ENCODE measurements around the gene UBE2Z. TPM values are rescaled to one million over a fixed set of nuclear protein-coding genes. Genes with fewer than 3 reads are reported as not detected.

UBE2Z gene
- total and polyA plus RNA-seq, 2 of the 13 experiments (the other 11 are each of a cell fraction or from before 2014, with no cell fraction given), result 63.2 to 122 TPM

- Histone ChIP-seq H3K4me2 (ENCODE audit: low read depth, low read length) (no peak overlapping the region), H3K27me3 (ENCODE audit: control insufficient read depth in 1 of 2, insufficient read depth in 2 of 2, low read length in 2 of 2) (no peaks in the 10 kb centered on the region), H3K4me3 (replicated peaks in 1 of 3; ENCODE audit: insufficient read depth in 1 of 3, low read depth in 2 of 3, low read length in 3 of 3) (no peak overlapping the region), H3K9me3 (ENCODE audit: low read length) (no peaks in the 10 kb centered on the region), H3K9ac (ENCODE audit: insufficient read depth, low read depth, low read length) (no peak overlapping the region), H4K20me1 (ENCODE audit: insufficient read depth, low read length) (no peaks in the 10 kb centered on the region; the same call in 1 of the 2 replicates), H3K36me3 (replicated peaks in 1 of 2; ENCODE audit: control insufficient read depth in 1 of 2, insufficient read depth in 2 of 2, low read length in 2 of 2) (peaks cover 0 to 1% of the 10 kb centered on the region in 2 experiments; a peak in 2 of 5 replicates), H3K4me1 (ENCODE audit: insufficient read depth, low read length) (peaks cover 47% of the 10 kb centered on the region), H3K27ac (ENCODE audit: extremely low read length, insufficient read depth, low read length) (no peak overlapping the region), H3K79me2 (ENCODE audit: insufficient read depth, low read length) (no peaks in the 10 kb centered on the region), H2AFZ (ENCODE audit: low read length) (no peak overlapping the region)
- no TSS peak for BruUV-seq (replicated peaks)
- in situ Hi-C loops (cut with HindIII; ENCODE audit: extremely low pct_ligation_motif_present, low pct_unique_long_range_greater_than_20kb) (no loop called here), intact Hi-C loops (cut with micrococcal nuclease; ENCODE audit: unreplicated experiment) (no loop called here)
- TF ChIP-seq CHD2 (IDR thresholded peaks at IDR 0.05; ENCODE audit: low read depth, low read length) (no peak), ATF7 (IDR thresholded peaks at IDR 0.05) (no peak), ATF7 (CRISPR knock-in tag; IDR thresholded peaks at IDR 0.05) (no peak), HES4 (CRISPR knock-in tag; IDR thresholded peaks at IDR 0.05; ENCODE audit: borderline replicate concordance) (no peak), ZNF44 (CRISPR knock-in tag; IDR thresholded peaks at IDR 0.05) (no peak), ZNF615 (CRISPR knock-in tag; IDR thresholded peaks at IDR 0.05; ENCODE audit: borderline replicate concordance) (no peak), SMAD1 (CRISPR knock-in tag; IDR thresholded peaks at IDR 0.05; ENCODE audit: borderline replicate concordance, low read depth) (no peak), ZNF230 (CRISPR knock-in tag; IDR thresholded peaks at IDR 0.05) (no peak), ZSCAN9 (CRISPR knock-in tag; IDR thresholded peaks at IDR 0.05; ENCODE audit: borderline replicate concordance) (no peak), MEIS1 (CRISPR knock-in tag; IDR thresholded peaks at IDR 0.05; ENCODE audit: borderline replicate concordance) (no peak), ZNF850 (CRISPR knock-in tag; conservative IDR thresholded peaks at IDR 0.05) (no peak), MEF2D (CRISPR knock-in tag; IDR thresholded peaks at IDR 0.05) (no peak), PLSCR1 (CRISPR knock-in tag; IDR thresholded peaks at IDR 0.05; ENCODE audit: borderline replicate concordance) (no peak), RBM22 (optimal IDR thresholded peaks at IDR 0.05; ENCODE audit: low read length) (no peak), ZSCAN29 (CRISPR knock-in tag; conservative IDR thresholded peaks at IDR 0.05) (no peak), ZNF543 (CRISPR knock-in tag; IDR thresholded peaks at IDR 0.05) (no peak), ZNF180 (CRISPR knock-in tag; IDR thresholded peaks at IDR 0.05; ENCODE audit: borderline replicate concordance, low read depth) (no peak)
- TF ChIP-seq, protein P1, sequence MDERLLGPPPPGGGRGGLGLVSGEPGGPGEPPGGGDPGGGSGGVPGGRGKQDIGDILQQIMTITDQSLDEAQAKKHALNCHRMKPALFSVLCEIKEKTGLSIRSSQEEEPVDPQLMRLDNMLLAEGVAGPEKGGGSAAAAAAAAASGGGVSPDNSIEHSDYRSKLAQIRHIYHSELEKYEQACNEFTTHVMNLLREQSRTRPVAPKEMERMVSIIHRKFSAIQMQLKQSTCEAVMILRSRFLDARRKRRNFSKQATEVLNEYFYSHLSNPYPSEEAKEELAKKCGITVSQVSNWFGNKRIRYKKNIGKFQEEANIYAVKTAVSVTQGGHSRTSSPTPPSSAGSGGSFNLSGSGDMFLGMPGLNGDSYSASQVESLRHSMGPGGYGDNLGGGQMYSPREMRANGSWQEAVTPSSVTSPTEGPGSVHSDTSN (CRISPR knock-in tag; IDR thresholded peaks at IDR 0.05), result no peak
- TF ChIP-seq, protein P2, sequence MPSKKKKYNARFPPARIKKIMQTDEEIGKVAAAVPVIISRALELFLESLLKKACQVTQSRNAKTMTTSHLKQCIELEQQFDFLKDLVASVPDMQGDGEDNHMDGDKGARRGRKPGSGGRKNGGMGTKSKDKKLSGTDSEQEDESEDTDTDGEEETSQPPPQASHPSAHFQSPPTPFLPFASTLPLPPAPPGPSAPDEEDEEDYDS (CRISPR knock-in tag; IDR thresholded peaks at IDR 0.05), result no peak
- DNase-seq (ENCODE audit: low spot score) (no peak), FAIRE-seq (no peak), ATAC-seq (peak; percentile 19; the same call in 2 of the 3 replicates)
- POLR2A ChIA-PET, result interaction anchor here (0.8 to 2.4 kb wide), 3 partner anchors 9 to 167 kb away, joined by 4 to 16 read pairs (median 4); partner anchors contain the start of genes ATP5MC1 and SNF8
- 93% methylated on average over 1 of the region's 1 CpG for WGBS (ENCODE audit: low lambda C conversion rate)
- CTCF ChIA-PET (ENCODE audit: low intra/inter-chr PET ratio, low total read pairs), result no interaction called here
Observed at GRCh38 chr17:48901241-48901640, 7.0 kb upstream of the UBE2Z start.

Data from HepG2 (cell line).